ENCODE measurements around the gene ETNK1.

Gene ETNK1

GRCh38 chr12:22635812-22636211, 10.8 kb downstream of the ETNK1 start:
- DNase-seq: no peak

- DNase-seq: no peak
These were observed 15.9 kb downstream of the ETNK1 start for GRCh38 chr12:22640851-22641250.

GRCh38 chr12:22641353-22642053, 16.5 kb downstream of the ETNK1 start:
- no peak for DNase-seq

GRCh38 chr12:22648668-22649067, 23.7 kb downstream of the ETNK1 start:
- no peak for DNase-seq

- DNase-seq: no peak
These were observed 28.1 kb downstream of the ETNK1 start for GRCh38 chr12:22653075-22653474.

- no peak for DNase-seq
These were observed 28.8 kb downstream of the ETNK1 start for GRCh38 chr12:22653791-22654190.

- DNase-seq: no peak
These were observed 31.4 kb downstream of the ETNK1 start for GRCh38 chr12:22656376-22656775.

GRCh38 chr12:22656831-22657230, 31.9 kb downstream of the ETNK1 start:
- DNase-seq: no peak

GRCh38 chr12:22657538-22657937, 32.6 kb downstream of the ETNK1 start:
- no peak for DNase-seq

GRCh38 chr12:22658214-22658613, 33.2 kb downstream of the ETNK1 start:
- no peak for DNase-seq

GRCh38 chr12:22662356-22662755, 37.4 kb downstream of the ETNK1 start:
- no peak for DNase-seq

GRCh38 chr12:22665476-22665875, 40.5 kb downstream of the ETNK1 start:
- DNase-seq: no peak

GRCh38 chr12:22667122-22667521, 42.2 kb downstream of the ETNK1 start:
- no peak for DNase-seq

GRCh38 chr12:22668441-22668840, 43.5 kb downstream of the ETNK1 start:
- DNase-seq: no peak

GRCh38 chr12:22670762-22671161, 45.8 kb downstream of the ETNK1 start:
- no peak for DNase-seq

GRCh38 chr12:22672951-22673350, 48.0 kb downstream of the ETNK1 start:
- DNase-seq: no peak

GRCh38 chr12:22677781-22678574, 53.0 kb downstream of the ETNK1 start:
- no peak for DNase-seq

- no peak for DNase-seq
These were observed 57.7 kb downstream of the ETNK1 start for GRCh38 chr12:22682663-22683062.

GRCh38 chr12:22683131-22683530, 58.2 kb downstream of the ETNK1 start:
- DNase-seq: no peak

- peak in 1 of 6 experiments; percentile 20 for DNase-seq
These were observed 59.5 kb downstream of the ETNK1 start for GRCh38 chr12:22684140-22685118.

- DNase-seq: no peak
These were observed 61.2 kb downstream of the ETNK1 start for GRCh38 chr12:22686193-22686592.

- DNase-seq: no peak
These were observed 62.5 kb downstream of the ETNK1 start for GRCh38 chr12:22687361-22688076.

- DNase-seq: no peak
These were observed 64.9 kb downstream of the ETNK1 start for GRCh38 chr12:22689876-22690275.
